HAP-1 (cell line): Measurements from ENCODE around the gene MYO5C.

Source experiments
- DNase-seq, 2 experiments: peaks; one replicate each; pipeline ENCODE4 v3.0.0-alpha.2; 2016 to 2020; ENCODE audit warnings: low spot score in 2 of 2
- H3K27me3 ChIP-seq: fragments of 250-450 bp; sonication (Bioruptor Pico); 2 replicates; pipeline ENCODE4 v1.5.1; 2020; ENCODE audit warnings: low read depth, mild to moderate bottlenecking, moderate library complexity
- H3K36me3 ChIP-seq: fragments of 250-450 bp; sonication (Bioruptor Pico); replicated peaks from 2 replicates; pipeline ENCODE4 v1.5.1; 2020; ENCODE audit warnings: mild to moderate bottlenecking
- H3K4me1 ChIP-seq: fragments of 250-450 bp; sonication (Bioruptor Pico); 2 replicates; pipeline ENCODE4 v1.5.1; 2020; ENCODE audit warnings: mild to moderate bottlenecking
- H3K4me3 ChIP-seq: fragments of 250-450 bp; sonication (Bioruptor Pico); 2 replicates; pipeline ENCODE4 v1.5.1; 2020; ENCODE audit warnings: mild to moderate bottlenecking, moderate library complexity
- H3K9me3 ChIP-seq: fragments of 250-450 bp; sonication (Bioruptor Pico); 2 replicates; pipeline ENCODE4 v1.5.1; 2020; ENCODE audit warnings: mild to moderate bottlenecking, moderate library complexity
- in situ Hi-C: fragments of 300-500 bp; cut with MboI; formaldehyde crosslinking; loops from 3 replicates; pipeline ENCODE4 v1.14.3; 2020; ENCODE audit warnings: low sequenced_read_pairs, inconsistent platforms, mixed read lengths

The MYO5C gene

GRCh38 chr15:52150043-52150825, 145.4 kb downstream of the MYO5C start:
- no peaks in the 10 kb centered on the region for H3K9me3 ChIP-seq
- no peak for DNase-seq
- in situ Hi-C loops, result no loop called here

DNA sequence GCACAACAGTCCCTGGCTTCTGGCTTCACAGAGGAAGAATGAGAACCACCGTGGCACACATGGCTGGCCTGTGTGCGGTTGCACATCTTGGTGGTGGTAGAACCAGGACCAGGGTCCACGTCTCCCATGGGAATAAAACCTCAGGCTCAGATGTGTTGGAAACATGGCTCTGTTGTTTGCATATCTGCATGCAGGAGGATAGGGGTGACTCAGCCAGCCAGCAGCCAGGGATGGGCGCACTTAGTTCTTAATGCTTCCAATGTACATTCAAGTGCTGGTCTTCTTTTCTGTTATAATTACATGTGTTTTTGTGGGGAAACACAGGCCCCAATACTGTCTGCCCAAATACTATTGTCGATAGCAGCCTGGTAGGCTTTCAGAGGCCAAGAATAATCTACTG, 147.2 kb downstream of the MYO5C start:
- DNase-seq, result no peak
- no peaks in the 10 kb centered on the region for H3K27me3 ChIP-seq
- H3K4me3 ChIP-seq, result no peak overlapping the region
- in situ Hi-C loops, result no loop called here
- H3K36me3 ChIP-seq, result peaks cover 3% of the 10 kb centered on the region
- H3K9me3 ChIP-seq, result no peaks in the 10 kb centered on the region
- H3K4me1 ChIP-seq, result no peaks in the 10 kb centered on the region

More at GRCh38 chr15:52150043-52150825, 145.4 kb downstream of the MYO5C start:
- H3K36me3 ChIP-seq, result peaks cover 3% of the 10 kb centered on the region
- no peaks in the 10 kb centered on the region for H3K27me3 ChIP-seq
- no peaks in the 10 kb centered on the region for H3K4me1 ChIP-seq
- no peak overlapping the region for H3K4me3 ChIP-seq

GRCh38 chr15:52146776-52147175, 148.8 kb downstream of the MYO5C start:
- peaks cover 3% of the 10 kb centered on the region for H3K36me3 ChIP-seq
- H3K27me3 ChIP-seq, result no peaks in the 10 kb centered on the region
- H3K4me1 ChIP-seq, result no peaks in the 10 kb centered on the region
- no peaks in the 10 kb centered on the region for H3K9me3 ChIP-seq
- DNase-seq, result no peak
- in situ Hi-C loops, result no loop called here
- no peak overlapping the region for H3K4me3 ChIP-seq

- no peak for DNase-seq
- in situ Hi-C loops, result no loop called here
- peaks cover 3% of the 10 kb centered on the region for H3K36me3 ChIP-seq
Observed at GRCh38 chr15:52146261-52146660, 149.3 kb downstream of the MYO5C start.

GRCh38 chr15:52144656-52145178, 150.9 kb downstream of the MYO5C start:
- Histone ChIP-seq H3K4me1 (no peaks in the 10 kb centered on the region), H3K9me3 (no peaks in the 10 kb centered on the region), H3K27me3 (no peaks in the 10 kb centered on the region), H3K4me3 (no peak overlapping the region), H3K36me3 (peaks cover 6% of the 10 kb centered on the region)
- in situ Hi-C loops, result no loop called here
- DNase-seq, result no peak

More at GRCh38 chr15:52146261-52146660, 149.3 kb downstream of the MYO5C start:
- Histone ChIP-seq H3K27me3 (no peaks in the 10 kb centered on the region), H3K9me3 (no peaks in the 10 kb centered on the region), H3K4me1 (no peaks in the 10 kb centered on the region), H3K4me3 (no peak overlapping the region)

DNA sequence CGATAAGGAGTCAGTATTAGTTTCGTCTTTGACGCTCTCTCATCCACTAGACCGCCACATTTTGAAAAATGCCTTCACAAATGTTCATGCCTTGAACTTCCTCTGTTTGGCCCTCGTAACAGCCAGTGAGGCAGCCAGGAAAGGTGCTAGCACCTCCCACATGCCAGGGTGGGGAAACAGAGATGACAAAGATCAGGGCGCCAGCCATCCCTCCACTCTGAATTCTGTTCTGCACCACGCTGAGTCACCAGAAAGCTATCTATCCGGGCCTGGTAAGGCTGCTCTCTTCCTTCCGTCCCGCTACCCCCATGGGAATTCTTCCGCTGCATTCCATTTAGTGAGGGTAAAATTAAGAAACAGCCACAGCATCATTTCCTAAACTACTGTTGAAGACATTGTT, 151.7 kb downstream of the MYO5C start:
- in situ Hi-C loops, result no loop called here
- H3K27me3 ChIP-seq, result no peaks in the 10 kb centered on the region
- H3K4me3 ChIP-seq, result no peak overlapping the region
- peaks cover 5% of the 10 kb centered on the region for H3K36me3 ChIP-seq
- no peaks in the 10 kb centered on the region for H3K9me3 ChIP-seq
- H3K4me1 ChIP-seq, result no peaks in the 10 kb centered on the region
- no peak for DNase-seq
